Sigmoid colon (tissue), 7 donors: ENCODE results near the gene COBL. TPM values are rescaled to one million over a fixed set of nuclear protein-coding genes. Genes with fewer than 3 reads are reported as not detected.

ENCODE experiments used
- DNase-seq: peaks from one replicate; pipeline ENCODE4 v3.0.0-alpha.2; 2019
- H3K27ac ChIP-seq, 4 donors: fragments of 200-600 bp; sonication (generic); one replicate each; pipeline ENCODE4 v1.5.1; 2016 to 2019; ENCODE audit warnings: mild to moderate bottlenecking in 1 of 4
- H3K27me3 ChIP-seq, 3 donors: fragments of 200-600 bp; sonication (generic); one replicate each; pipeline ENCODE4 v1.5.1; 2019; ENCODE audit warnings: mild to moderate bottlenecking in 1 of 3
- H3K36me3 ChIP-seq, 4 donors: fragments of 200-600 bp; sonication (generic); one replicate each; pipeline ENCODE4 v1.5.1; 2016 to 2019
- H3K4me1 ChIP-seq, 4 donors: fragments of 200-600 bp; sonication (generic); one replicate each; pipeline ENCODE4 v1.5.1; 2017 to 2019
- H3K4me3 ChIP-seq, 4 donors: fragments of 200-600 bp; sonication (generic); one replicate each; pipeline ENCODE4 v1.5.1; 2017 to 2019; ENCODE audit warnings: mild to moderate bottlenecking in 2 of 4, moderate library complexity in 1 of 4
- H3K9me3 ChIP-seq, 4 donors: fragments of 200-600 bp in 3 of 4; sonication (generic) in 3 of 4; one replicate each; pipeline versions ENCODE4 v1.5.1 to v1.6.1; 2013 to 2019
- CTCF ChIP-seq, 4 experiments: fragments of 450-650 bp in 3 of 4; fragments of 200-600 bp in 1 of 4; IDR thresholded peaks; one replicate each; pipeline ENCODE4 v1.5.1; 2016 to 2019; ENCODE audit warnings: antibody characterized with exemption in 4 of 4, mild to moderate bottlenecking in 3 of 4, moderate library complexity in 2 of 4
- EP300 ChIP-seq, 4 donors: sonication (generic); formaldehyde crosslinking; IDR thresholded peaks; one replicate each; pipeline ENCODE4 v1.6.1; 2017; ENCODE audit warnings: antibody characterized with exemption in 4 of 4
- POLR2A ChIP-seq, 2 donors: fragments of 450-650 bp; IDR thresholded peaks; one replicate each; pipeline ENCODE4 v1.6.1; 2016; ENCODE audit warnings: antibody characterized with exemption in 2 of 2, mild to moderate bottlenecking in 2 of 2, moderate library complexity in 2 of 2
- POLR2AphosphoS5 ChIP-seq, 4 donors: sonication (generic); formaldehyde crosslinking; IDR thresholded peaks; one replicate each; pipeline ENCODE4 v1.6.1; 2017; ENCODE audit warnings: antibody characterized with exemption in 4 of 4
- WGBS, 2 donors: extraction: QIAGEN DNeasy Blood & Tissue Kit; methylation state at CpG; one replicate each; pipeline ENCODE4 v1.1.7; 2013; 5-methylcytosine and 5-hydroxymethylcytosine counted together
- intact Hi-C: fragments of 100-400 bp; cut with DNase I; formaldehyde crosslinking; loops from one replicate; pipeline ENCODE4 v1.15.1; 2023
- polyA plus RNA-seq, 3 donors: library from polyadenylated mRNA; stranded (reverse); fragments of 200-250 nt; gene quantifications; one replicate each; pipeline ENCODE4 v1.2.3, GENCODE V29; 2013
- total RNA-seq, 4 donors: library from RNA; depleted of rRNA; stranded (reverse); fragments of >200 nt; gene quantifications; one replicate each; pipeline ENCODE4 v1.1.0, GENCODE V29; 2016
- donor health status: healthy with polysubstance abuse.
- donor health status: Bipolar disorder and iron deficiency.
- donor health status: healthy.

COBL gene
- total and polyA plus RNA-seq, 7 donors, result 3.0 to 27.6 (median 10.0) TPM

GRCh38 chr7:51280156-51280555, 36.5 kb downstream of the COBL start:
- intact Hi-C loops, result no loop called here
- H3K4me3 ChIP-seq, result no peak overlapping the region
- no peak overlapping the region for H3K27ac ChIP-seq
- peaks cover 0 to 4% (median 1%) of the 10 kb centered on the region in 4 donors for H3K9me3 ChIP-seq
- DNase-seq, result no peak
- H3K27me3 ChIP-seq, result no peaks in the 10 kb centered on the region
- H3K4me1 ChIP-seq, result no peaks in the 10 kb centered on the region
- TF ChIP-seq POLR2A (IDR thresholded peaks at IDR 0.05) (no peak), POLR2AphosphoS5 (IDR thresholded peaks at IDR 0.05) (no peak), CTCF (IDR thresholded peaks at IDR 0.05) (no peak), EP300 (IDR thresholded peaks at IDR 0.05) (no peak)
- H3K36me3 ChIP-seq, result no peaks in the 10 kb centered on the region
- 77 to 91% methylated on average over 3 of the region's 3 CpGs for WGBS, 2 donors

GRCh38 chr7:51279391-51280023, 37.1 kb downstream of the COBL start:
- H3K36me3 ChIP-seq, result no peaks in the 10 kb centered on the region
- DNase-seq, result no peak
- no peaks in the 10 kb centered on the region for H3K27me3 ChIP-seq
- no peak overlapping the region for H3K4me3 ChIP-seq
- H3K27ac ChIP-seq, result no peak overlapping the region
- peaks cover 0 to 3% (median under 1%) of the 10 kb centered on the region in 4 donors for H3K9me3 ChIP-seq
- H3K4me1 ChIP-seq, result no peaks in the 10 kb centered on the region
- intact Hi-C loops, result no loop called here
- TF ChIP-seq CTCF (IDR thresholded peaks at IDR 0.05) (no peak), POLR2A (IDR thresholded peaks at IDR 0.05) (no peak), EP300 (IDR thresholded peaks at IDR 0.05) (no peak), POLR2AphosphoS5 (IDR thresholded peaks at IDR 0.05) (no peak)
- 85 to 93% methylated on average over 6 of the region's 6 CpGs for WGBS, 2 donors

- TF ChIP-seq EP300 (IDR thresholded peaks at IDR 0.05), result no peak
- no peak for TF ChIP-seq POLR2AphosphoS5 (IDR thresholded peaks at IDR 0.05)
- TF ChIP-seq POLR2A (IDR thresholded peaks at IDR 0.05), result no peak
- TF ChIP-seq CTCF (IDR thresholded peaks at IDR 0.05), result no peak
- H3K27me3 ChIP-seq, result no peaks in the 10 kb centered on the region
- no peak overlapping the region for H3K4me3 ChIP-seq
- H3K4me1 ChIP-seq, result no peaks in the 10 kb centered on the region
- no peak overlapping the region for H3K27ac ChIP-seq
- 71 to 75% methylated on average over 6 of the region's 6 CpGs for WGBS, 2 donors
- no peak for DNase-seq
- no peaks in the 10 kb centered on the region for H3K9me3 ChIP-seq
- intact Hi-C loops, result no loop called here
- no peaks in the 10 kb centered on the region for H3K36me3 ChIP-seq
These were observed 37.8 kb downstream of the COBL start for GRCh38 chr7:51278797-51279196.

- Histone ChIP-seq H3K27me3 (no peaks in the 10 kb centered on the region), H3K4me1 (no peaks in the 10 kb centered on the region), H3K4me3 (no peak overlapping the region), H3K27ac (no peak overlapping the region), H3K36me3 (no peaks in the 10 kb centered on the region), H3K9me3 (no peaks in the 10 kb centered on the region)
- TF ChIP-seq POLR2A (IDR thresholded peaks at IDR 0.05), result no peak
- TF ChIP-seq EP300 (IDR thresholded peaks at IDR 0.05), result no peak
- no peak for TF ChIP-seq POLR2AphosphoS5 (IDR thresholded peaks at IDR 0.05)
- TF ChIP-seq CTCF (IDR thresholded peaks at IDR 0.05), result no peak
- DNase-seq, result no peak
- WGBS, 2 donors, result 87 to 92% methylated on average over 5 of the region's 5 CpGs
- intact Hi-C loops, result no loop called here
These were observed 39.6 kb downstream of the COBL start for GRCh38 chr7:51276967-51277366.

- no peaks in the 10 kb centered on the region for H3K4me1 ChIP-seq
- no peak for DNase-seq
These were observed 40.5 kb downstream of the COBL start for GRCh38 chr7:51276091-51276605.

More at GRCh38 chr7:51276091-51276605, 40.5 kb downstream of the COBL start:
- H3K9me3 ChIP-seq, result no peaks in the 10 kb centered on the region
- TF ChIP-seq POLR2AphosphoS5 (IDR thresholded peaks at IDR 0.05) (no peak), POLR2A (IDR thresholded peaks at IDR 0.05) (no peak), EP300 (IDR thresholded peaks at IDR 0.05) (no peak), CTCF (IDR thresholded peaks at IDR 0.05) (no peak)
- no peak overlapping the region for H3K27ac ChIP-seq
- intact Hi-C loops, result no loop called here
- no peaks in the 10 kb centered on the region for H3K27me3 ChIP-seq
- no peak overlapping the region for H3K4me3 ChIP-seq
- WGBS, 2 donors, result 77 to 80% methylated on average over 7 of the region's 7 CpGs
- H3K36me3 ChIP-seq, result no peaks in the 10 kb centered on the region
